ENCODE data around the gene REPS1. TPM values are rescaled to one million over a fixed set of nuclear protein-coding genes. Genes with fewer than 3 reads are reported as not detected.

REPS1 gene
- 32.3 and 33.1 TPM in 2 replicates for total RNA-seq

GRCh38 chr6:138987643-138988468 lies at the start of gene REPS1:
REPS1 (minus strand) TSS chr6:138988253; CDS start chr6:138987682, 571 bp downstream.

DNA sequence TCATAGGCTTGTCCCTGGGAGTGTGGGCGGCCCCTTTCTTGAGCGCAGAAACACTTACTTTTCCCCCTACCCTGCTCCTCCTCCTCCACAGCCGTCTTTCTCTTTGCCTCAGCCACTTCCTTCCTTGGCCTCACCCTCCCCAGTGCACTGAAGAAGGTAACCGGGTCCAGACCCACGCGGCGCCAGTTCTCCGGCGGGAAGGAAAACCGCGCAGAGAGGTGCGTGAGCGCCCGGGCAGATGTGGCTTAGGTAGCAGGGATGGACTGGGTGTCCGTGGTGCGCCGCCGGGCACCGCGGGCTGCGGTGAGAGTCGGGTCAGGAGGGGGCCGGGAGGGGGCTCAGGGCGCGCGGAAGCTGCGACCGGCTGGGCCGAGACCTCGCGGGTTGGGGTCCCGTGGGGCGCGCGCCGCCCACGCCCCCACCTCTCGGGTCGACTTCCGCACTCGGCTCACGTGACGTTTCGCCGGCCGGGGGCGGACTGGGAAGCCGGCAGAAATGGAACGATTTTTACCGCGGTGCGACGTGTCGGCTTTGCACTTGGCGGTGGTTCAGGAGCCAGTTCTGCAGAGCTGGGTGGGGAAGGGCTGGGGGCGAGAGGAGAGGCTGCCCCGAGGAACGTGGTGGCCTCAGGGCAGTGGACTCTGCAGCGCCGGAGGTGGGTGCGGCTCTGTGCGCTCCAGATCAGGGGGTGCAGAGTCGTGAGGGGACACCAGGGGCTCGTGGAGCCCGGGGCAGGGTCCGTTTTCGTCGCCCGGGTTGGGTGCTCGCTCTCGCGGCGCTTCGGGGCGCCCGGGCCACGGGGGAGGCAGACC lies 40.8 kb upstream of the REPS1 start, which contains the start of gene ABRACL:
Gene ABRACL, plus strand, starts transcription at position 88 of the 812 bp plus-strand sequence. CDS start 5,416 bp downstream, outside the sequence.

Other genes starting within 250 kb of the REPS1 start
- gene CCDC28A, start 214.5 kb downstream of the REPS1 start, total RNA-seq = 12.8 and 17.8 TPM in 2 replicates
- under 0.01 and 0.11 TPM in 2 replicates for gene ECT2L, start 192.2 kb downstream of the REPS1 start, total RNA-seq
- 46.0 and 50.2 TPM in 2 replicates for gene ABRACL, start 40.5 kb upstream of the REPS1 start, total RNA-seq
- gene HECA, start 146.8 kb upstream of the REPS1 start, total RNA-seq = 36.3 and 41.5 TPM in 2 replicates